Measurements from ENCODE around the gene SH3RF3. TPM values are rescaled to one million over a fixed set of nuclear protein-coding genes. Genes with fewer than 3 reads are reported as not detected.

SH3RF3 gene
- total RNA-seq, 1 experiment from 2014 or later, result 0.98 TPM

- Histone ChIP-seq H3K27me3 (replicated peaks; ENCODE audit: control insufficient read depth, insufficient read depth, low read length) (no peaks in the 10 kb centered on the region; the same call in 1 of the 2 replicates), H3K4me1 (no peaks in the 10 kb centered on the region), H3K9me3 (no peaks in the 10 kb centered on the region), H3K36me3 (ENCODE audit: control insufficient read depth, insufficient read depth, low read length) (no peaks in the 10 kb centered on the region), H3K4me3 (ENCODE audit: low read depth, low read length) (no peak overlapping the region)
- no peak for TF ChIP-seq CTCF (IDR thresholded peaks at IDR 0.05; ENCODE audit: insufficient read depth in 1 of 2, low read depth in 1 of 2, low read length in 1 of 2, severe bottlenecking in 1 of 2, unreplicated experiment in 1 of 2)
- peaks cover 17% of the 10 kb centered on the region for H3K27me3 Mint-ChIP-seq (ENCODE audit: insufficient read depth, unreplicated experiment)
- intact Hi-C loops (cut with micrococcal nuclease; ENCODE audit: unreplicated experiment), result no loop called here
- no peaks in the 10 kb centered on the region for H3K36me3 Mint-ChIP-seq (ENCODE audit: insufficient read depth, unreplicated experiment)
- no peaks in the 10 kb centered on the region for H3K9me3 Mint-ChIP-seq (ENCODE audit: unreplicated experiment)
- no TSS peak for BruUV-seq (replicated peaks)
- no peak overlapping the region for H3K4me3 Mint-ChIP-seq (ENCODE audit: unreplicated experiment)
- no peak overlapping the region for H3K27ac Mint-ChIP-seq (ENCODE audit: unreplicated experiment)
- CTCF ChIA-PET, result no interaction called here
- H3K4me1 Mint-ChIP-seq (ENCODE audit: low read depth, unreplicated experiment), result no peaks in the 10 kb centered on the region
- POLR2A ChIA-PET, result no interaction called here
- no peak for DNase-seq
Observed at GRCh38 chr2:109229094-109229675, 100.2 kb downstream of the SH3RF3 start.

GRCh38 chr2:109230941-109231420 is 102.0 kb downstream of the SH3RF3 start:
- Histone ChIP-seq H3K4me3 (ENCODE audit: low read depth, low read length) (no peak overlapping the region), H3K36me3 (ENCODE audit: control insufficient read depth, insufficient read depth, low read length) (no peaks in the 10 kb centered on the region; the same call in 1 of the 2 replicates), H3K4me1 (no peaks in the 10 kb centered on the region), H3K9me3 (no peaks in the 10 kb centered on the region), H3K27me3 (replicated peaks; ENCODE audit: control insufficient read depth, insufficient read depth, low read length) (no peaks in the 10 kb centered on the region; the same call in 1 of the 2 replicates)
- Mint-ChIP-seq H3K27me3 (ENCODE audit: insufficient read depth, unreplicated experiment) (peaks cover 17% of the 10 kb centered on the region), H3K27ac (ENCODE audit: unreplicated experiment) (no peak overlapping the region), H3K4me3 (ENCODE audit: unreplicated experiment) (no peak overlapping the region), H3K9me3 (ENCODE audit: unreplicated experiment) (no peaks in the 10 kb centered on the region), H3K36me3 (ENCODE audit: insufficient read depth, unreplicated experiment) (no peaks in the 10 kb centered on the region), H3K4me1 (ENCODE audit: low read depth, unreplicated experiment) (no peaks in the 10 kb centered on the region)
- no peak for TF ChIP-seq CTCF (IDR thresholded peaks at IDR 0.05; ENCODE audit: insufficient read depth in 1 of 2, low read depth in 1 of 2, low read length in 1 of 2, severe bottlenecking in 1 of 2, unreplicated experiment in 1 of 2)
- POLR2A ChIA-PET, result no interaction called here
- intact Hi-C loops (cut with micrococcal nuclease; ENCODE audit: unreplicated experiment), result no loop called here
- CTCF ChIA-PET, result interaction anchor here (0.6 kb wide), 1 partner anchor 167 kb away, joined by 3 read pairs; no protein-coding TSS in a partner anchor
- no peak for DNase-seq
- no TSS peak for BruUV-seq (replicated peaks)

GRCh38 chr2:109231428-109231827 is 102.4 kb downstream of the SH3RF3 start:
- BruUV-seq (replicated peaks), result no TSS peak

More at GRCh38 chr2:109231428-109231827, 102.4 kb downstream of the SH3RF3 start:
- ChIA-PET CTCF (interaction anchor here (0.6 kb wide), 1 partner anchor 167 kb away, joined by 3 read pairs; no protein-coding TSS in a partner anchor), POLR2A (no interaction called here)
- H3K9me3 ChIP-seq, result no peaks in the 10 kb centered on the region
- Mint-ChIP-seq H3K4me3 (ENCODE audit: unreplicated experiment) (no peak overlapping the region), H3K27ac (ENCODE audit: unreplicated experiment) (no peak overlapping the region), H3K9me3 (ENCODE audit: unreplicated experiment) (no peaks in the 10 kb centered on the region), H3K27me3 (ENCODE audit: insufficient read depth, unreplicated experiment) (peaks cover 17% of the 10 kb centered on the region), H3K4me1 (ENCODE audit: low read depth, unreplicated experiment) (no peaks in the 10 kb centered on the region), H3K36me3 (ENCODE audit: insufficient read depth, unreplicated experiment) (no peaks in the 10 kb centered on the region)
- H3K36me3 ChIP-seq (ENCODE audit: control insufficient read depth, insufficient read depth, low read length), result no peaks in the 10 kb centered on the region; the same call in 1 of the 2 replicates
- no peaks in the 10 kb centered on the region; the same call in 1 of the 2 replicates for H3K27me3 ChIP-seq (replicated peaks; ENCODE audit: control insufficient read depth, insufficient read depth, low read length)
- TF ChIP-seq CTCF (IDR thresholded peaks at IDR 0.05; ENCODE audit: insufficient read depth in 1 of 2, low read depth in 1 of 2, low read length in 1 of 2, severe bottlenecking in 1 of 2, unreplicated experiment in 1 of 2), result no peak
- H3K4me1 ChIP-seq, result no peaks in the 10 kb centered on the region
- no peak for DNase-seq
- intact Hi-C loops (cut with micrococcal nuclease; ENCODE audit: unreplicated experiment), result no loop called here
- H3K4me3 ChIP-seq (ENCODE audit: low read depth, low read length), result no peak overlapping the region

Measured in Caco-2 (cell line).